ENCODE measurements around the gene SHLD1.

Gene SHLD1

DNA sequence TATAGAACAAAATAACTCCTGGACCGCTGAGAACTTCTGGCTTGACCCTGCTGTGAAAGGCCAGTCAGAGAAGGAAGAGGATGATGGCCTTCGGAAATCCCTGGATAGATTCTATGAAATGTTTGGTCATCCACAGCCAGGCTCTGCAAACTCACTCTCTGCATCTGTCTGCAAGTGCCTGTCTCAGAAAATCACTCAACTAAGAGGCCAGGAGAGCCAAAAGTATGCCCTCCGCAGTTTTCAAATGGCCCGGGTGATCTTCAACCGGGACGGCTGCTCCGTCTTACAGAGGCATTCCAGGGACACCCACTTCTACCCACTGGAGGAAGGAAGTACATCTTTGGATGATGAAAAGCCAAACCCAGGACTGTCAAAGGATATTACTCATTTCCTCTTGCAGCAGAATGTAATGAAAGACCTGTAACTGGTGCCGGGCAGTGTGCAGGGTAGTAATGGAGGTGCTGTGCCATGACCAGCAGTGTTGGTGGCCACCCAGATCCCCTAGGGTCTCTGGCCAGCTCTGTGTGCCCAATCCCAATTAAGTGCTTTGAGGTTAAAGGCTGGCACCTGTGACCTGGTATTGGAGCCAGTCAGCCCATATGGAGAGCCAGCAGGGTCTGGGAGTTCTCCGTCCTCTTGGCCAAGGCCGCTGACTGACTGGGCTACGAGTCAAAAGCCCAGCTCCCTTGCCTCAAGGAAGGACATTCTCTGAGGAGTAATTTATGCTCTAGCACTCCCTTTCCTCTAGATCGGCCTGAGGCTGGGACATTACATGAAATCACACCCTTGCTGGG lies 113.0 kb downstream of the SHLD1 start:
- Histone ChIP-seq H3K27me3 (replicated peaks; ENCODE audit: control insufficient read depth, insufficient read depth, low read length) (no peaks in the 10 kb centered on the region), H3K4me1 (ENCODE audit: control insufficient read depth, insufficient read depth, low read length) (peaks cover 29% of the 10 kb centered on the region)
- DNase-seq (ENCODE audit: low read depth), result no peak

DNA sequence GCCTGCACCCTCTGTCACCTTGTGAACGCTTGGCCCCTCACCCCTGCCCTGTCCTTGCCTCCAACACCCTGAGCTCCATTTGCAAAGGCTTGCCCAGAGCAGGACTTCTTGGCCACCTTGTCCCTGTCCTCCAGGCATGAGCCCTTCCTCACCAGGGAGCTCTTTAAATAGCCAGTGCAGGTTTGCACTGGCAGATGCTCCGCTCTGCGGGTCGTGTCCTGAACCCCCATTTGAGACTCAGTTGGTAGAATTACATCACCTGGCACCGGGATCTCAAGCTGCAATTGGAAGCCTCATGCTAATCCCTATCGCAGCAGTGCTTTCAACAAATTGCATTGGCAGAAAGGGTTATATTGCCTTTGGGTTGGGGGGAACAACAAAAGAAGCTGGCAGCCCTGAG lies 114.2 kb downstream of the SHLD1 start:
- H3K4me1 ChIP-seq (ENCODE audit: control insufficient read depth, insufficient read depth, low read length), result peaks cover 29% of the 10 kb centered on the region
- H3K9ac ChIP-seq (ENCODE audit: low read length), result no peak overlapping the region
- no peak for DNase-seq (ENCODE audit: low read depth)
- no peaks in the 10 kb centered on the region for H3K27me3 ChIP-seq (replicated peaks; ENCODE audit: control insufficient read depth, insufficient read depth, low read length)
- H3K4me3 ChIP-seq (ENCODE audit: low read length), result no peak overlapping the region
- no peaks in the 10 kb centered on the region for H3K9me3 ChIP-seq (ENCODE audit: control insufficient read depth, low read length)
- no peaks in the 10 kb centered on the region for H3K36me3 ChIP-seq (ENCODE audit: control insufficient read depth, insufficient read depth, low read length, severe bottlenecking)

More for the DNA sequence above, 113.0 kb downstream of the SHLD1 start:
- Histone ChIP-seq H3K4me3 (ENCODE audit: low read length) (no peak overlapping the region), H3K9ac (ENCODE audit: low read length) (no peak overlapping the region), H3K9me3 (ENCODE audit: control insufficient read depth, low read length) (no peaks in the 10 kb centered on the region), H3K36me3 (ENCODE audit: control insufficient read depth, insufficient read depth, low read length, severe bottlenecking) (no peaks in the 10 kb centered on the region)

DNA sequence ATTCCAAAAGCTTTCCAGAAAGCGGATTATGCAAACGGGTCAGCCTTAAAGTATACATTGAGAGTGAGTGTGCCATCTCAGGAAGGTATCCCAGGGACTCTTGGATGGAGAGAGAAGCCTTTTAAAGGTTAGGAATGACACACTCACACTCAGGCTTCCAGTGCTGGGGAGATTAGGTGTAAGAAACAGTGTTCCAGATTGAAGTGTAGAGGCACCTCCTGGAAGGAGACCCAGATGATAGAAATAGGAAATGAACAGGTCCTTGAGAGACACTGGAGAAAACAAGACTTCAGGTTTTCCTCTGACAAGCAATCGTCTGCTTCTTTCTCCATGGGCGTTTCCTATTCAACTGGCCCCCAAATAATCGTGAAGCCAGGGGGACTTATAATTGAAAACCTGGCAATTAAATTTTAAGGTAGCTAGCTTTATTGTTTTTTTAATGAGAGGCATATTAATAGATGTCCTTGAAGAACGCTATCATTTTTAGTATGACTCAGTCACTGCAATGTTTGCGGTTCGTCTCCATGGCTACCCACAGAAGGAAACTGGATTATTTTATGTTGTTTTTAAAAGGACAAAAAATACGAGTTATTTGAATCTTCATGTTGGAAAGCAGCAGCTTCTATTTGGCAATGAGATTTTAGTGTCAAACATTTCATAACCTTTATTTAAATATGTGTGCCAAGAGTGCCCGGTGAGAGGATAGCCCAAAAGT lies 114.8 kb downstream of the SHLD1 start:
- DNase-seq (ENCODE audit: low read depth), result no peak
- Histone ChIP-seq H3K36me3 (ENCODE audit: control insufficient read depth, insufficient read depth, low read length, severe bottlenecking) (no peaks in the 10 kb centered on the region), H3K9ac (ENCODE audit: low read length) (no peak overlapping the region), H3K4me3 (ENCODE audit: low read length) (no peak overlapping the region), H3K4me1 (ENCODE audit: control insufficient read depth, insufficient read depth, low read length) (peaks cover 29% of the 10 kb centered on the region), H3K27me3 (replicated peaks; ENCODE audit: control insufficient read depth, insufficient read depth, low read length) (no peaks in the 10 kb centered on the region), H3K9me3 (ENCODE audit: control insufficient read depth, low read length) (no peaks in the 10 kb centered on the region)

DNA sequence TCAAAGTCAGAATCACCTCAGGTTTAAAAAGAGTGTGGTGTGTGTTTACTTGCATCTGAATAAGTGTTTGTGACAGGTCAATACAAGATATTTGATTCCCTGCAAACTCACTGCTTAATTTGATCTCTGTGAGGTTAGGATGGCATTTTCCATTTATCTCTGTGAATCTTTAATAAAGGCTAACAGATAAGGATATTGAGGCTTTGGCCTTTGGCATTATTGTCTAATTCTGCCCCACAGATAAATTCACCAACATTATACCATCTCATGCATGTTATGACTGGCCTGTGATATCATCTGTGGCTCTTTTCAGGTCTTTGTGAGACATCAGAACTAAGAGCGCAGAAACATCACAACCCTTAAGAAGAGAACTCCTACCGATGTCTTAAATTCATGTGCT lies 115.4 kb downstream of the SHLD1 start:
- no peak for DNase-seq (ENCODE audit: low read depth)
- H3K36me3 ChIP-seq (ENCODE audit: control insufficient read depth, insufficient read depth, low read length, severe bottlenecking), result no peaks in the 10 kb centered on the region
- H3K9me3 ChIP-seq (ENCODE audit: control insufficient read depth, low read length), result no peaks in the 10 kb centered on the region
- no peaks in the 10 kb centered on the region for H3K27me3 ChIP-seq (replicated peaks; ENCODE audit: control insufficient read depth, insufficient read depth, low read length)
- peaks cover 29% of the 10 kb centered on the region for H3K4me1 ChIP-seq (ENCODE audit: control insufficient read depth, insufficient read depth, low read length)
- H3K9ac ChIP-seq (ENCODE audit: low read length), result no peak overlapping the region
- H3K4me3 ChIP-seq (ENCODE audit: low read length), result no peak overlapping the region

DNA sequence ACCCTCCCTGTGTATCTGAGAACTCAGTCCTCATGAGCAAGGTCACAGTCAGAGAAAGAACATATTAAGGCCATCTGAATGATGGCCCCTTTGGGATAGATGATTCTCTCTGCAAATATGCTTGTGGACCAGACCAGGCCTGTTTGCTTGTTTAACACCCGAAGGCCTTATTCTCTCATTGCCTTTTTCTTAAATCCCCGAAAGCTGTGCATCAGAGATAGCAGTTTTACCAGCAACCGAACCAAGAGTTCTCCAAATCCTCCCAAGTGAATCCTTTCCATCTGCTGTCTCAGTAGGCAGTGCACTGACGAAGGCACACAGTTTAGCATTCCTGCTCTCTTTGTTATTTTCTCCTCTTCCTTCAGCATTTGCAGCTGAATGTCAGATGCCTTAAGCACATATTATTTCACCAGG lies 120.4 kb downstream of the SHLD1 start:
- Histone ChIP-seq H3K4me1 (ENCODE audit: control insufficient read depth, insufficient read depth, low read length) (peaks cover under 1% of the 10 kb centered on the region), H3K27me3 (replicated peaks; ENCODE audit: control insufficient read depth, insufficient read depth, low read length) (no peaks in the 10 kb centered on the region), H3K36me3 (ENCODE audit: control insufficient read depth, insufficient read depth, low read length, severe bottlenecking) (no peaks in the 10 kb centered on the region), H3K9ac (ENCODE audit: low read length) (no peak overlapping the region), H3K9me3 (ENCODE audit: control insufficient read depth, low read length) (no peaks in the 10 kb centered on the region), H3K4me3 (ENCODE audit: low read length) (no peak overlapping the region)
- DNase-seq (ENCODE audit: low read depth), result no peak

DNA sequence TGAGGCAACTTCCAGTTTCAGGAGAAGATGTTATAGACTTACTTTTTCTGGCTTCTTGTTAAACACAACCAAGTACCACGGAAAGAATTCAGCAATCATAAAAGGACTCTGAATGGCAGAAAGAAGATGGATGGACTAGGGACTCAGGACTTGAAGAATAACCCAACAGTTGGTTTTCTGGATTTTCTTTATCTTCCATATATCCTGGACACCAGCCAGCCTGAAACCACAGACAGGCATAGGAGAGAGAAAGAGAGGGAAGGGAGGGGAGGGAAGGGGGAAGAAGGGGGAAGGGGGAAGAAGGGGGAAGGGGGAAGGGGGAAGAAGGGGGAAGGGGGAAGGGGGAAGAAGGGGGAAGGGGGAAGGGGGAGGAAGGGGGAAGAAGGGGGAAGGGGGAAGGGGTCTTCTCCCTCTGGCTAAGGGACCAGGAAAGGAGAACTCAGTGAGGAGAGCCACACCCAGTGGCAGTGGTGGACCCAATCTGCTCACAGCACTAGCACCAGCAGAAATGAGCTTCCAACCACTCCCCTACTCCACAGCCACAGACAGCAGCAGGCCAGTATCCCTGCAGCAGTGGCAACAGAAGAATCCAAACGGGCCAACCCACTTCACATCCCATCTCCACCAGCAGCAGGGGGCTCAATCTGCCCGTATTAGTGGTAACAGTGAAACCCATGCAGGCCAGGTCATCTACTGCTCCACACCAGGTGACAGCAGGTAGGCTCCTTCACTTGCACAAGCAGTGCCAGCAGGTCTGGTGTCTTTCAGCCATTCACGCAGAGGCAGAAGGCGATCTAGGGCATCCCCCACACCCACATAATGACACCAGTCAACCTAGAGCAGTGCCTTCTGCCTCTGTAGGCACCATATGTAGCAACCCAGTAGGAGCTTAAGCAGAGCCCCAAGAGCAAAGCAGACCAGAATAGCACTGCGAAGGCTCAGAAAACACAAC lies 121.5 kb downstream of the SHLD1 start:
- no peaks in the 10 kb centered on the region for H3K36me3 ChIP-seq (ENCODE audit: control insufficient read depth, insufficient read depth, low read length, severe bottlenecking)
- H3K9ac ChIP-seq (ENCODE audit: low read length), result no peak overlapping the region
- no peak overlapping the region for H3K4me3 ChIP-seq (ENCODE audit: low read length)
- DNase-seq (ENCODE audit: low read depth), result no peak
- H3K27me3 ChIP-seq (replicated peaks; ENCODE audit: control insufficient read depth, insufficient read depth, low read length), result no peaks in the 10 kb centered on the region
- no peaks in the 10 kb centered on the region for H3K4me1 ChIP-seq (ENCODE audit: control insufficient read depth, insufficient read depth, low read length)
- peaks cover 6% of the 10 kb centered on the region for H3K9me3 ChIP-seq (ENCODE audit: control insufficient read depth, low read length)

DNA sequence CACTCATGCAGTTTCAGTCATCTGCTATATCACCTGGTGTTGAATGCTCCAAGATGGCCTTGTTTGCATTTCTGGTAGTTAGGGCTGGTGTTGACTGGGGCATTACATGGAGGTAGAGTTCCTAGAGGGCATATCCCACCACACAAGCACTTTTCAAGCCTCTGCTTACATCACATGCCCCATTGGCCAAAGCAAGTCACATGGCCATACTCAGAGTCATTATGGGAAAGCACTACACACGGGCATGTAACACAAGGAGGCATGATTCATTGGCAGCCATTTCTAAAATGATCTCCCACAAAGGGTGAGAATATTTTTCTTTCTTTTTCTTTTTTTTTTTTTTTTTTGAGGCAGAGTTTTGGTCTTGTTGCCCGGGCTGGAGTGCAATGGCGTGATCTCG lies 126.9 kb downstream of the SHLD1 start:
- no peak overlapping the region for H3K4me3 ChIP-seq (ENCODE audit: low read length)
- no peaks in the 10 kb centered on the region for H3K4me1 ChIP-seq (ENCODE audit: control insufficient read depth, insufficient read depth, low read length)
- H3K9me3 ChIP-seq (ENCODE audit: control insufficient read depth, low read length), result peaks cover 6% of the 10 kb centered on the region
- no peak for DNase-seq (ENCODE audit: low read depth)
- peaks cover 8% of the 10 kb centered on the region for H3K27me3 ChIP-seq (replicated peaks; ENCODE audit: control insufficient read depth, insufficient read depth, low read length)
- H3K9ac ChIP-seq (ENCODE audit: low read length), result no peak overlapping the region
- H3K36me3 ChIP-seq (ENCODE audit: control insufficient read depth, insufficient read depth, low read length, severe bottlenecking), result no peaks in the 10 kb centered on the region

DNA sequence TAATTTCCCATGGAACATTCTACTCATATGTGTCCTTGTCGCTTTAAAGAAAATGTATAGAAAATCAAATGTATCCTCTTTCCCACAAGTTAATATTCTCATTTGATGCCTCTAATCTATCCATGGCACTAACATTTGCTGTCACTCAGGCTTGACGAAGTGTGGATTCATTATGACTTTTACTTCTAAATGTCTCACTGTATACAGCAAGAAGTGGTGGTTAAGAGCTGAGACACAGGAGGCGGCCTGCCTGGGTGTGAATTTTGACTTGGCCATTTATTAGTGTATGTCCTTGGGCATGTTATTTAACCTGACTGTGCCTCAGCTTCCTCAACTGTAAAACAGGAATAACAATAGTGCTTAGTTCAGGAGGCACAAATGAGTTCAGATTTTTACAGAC lies 130.1 kb downstream of the SHLD1 start:
- H3K36me3 ChIP-seq (ENCODE audit: control insufficient read depth, insufficient read depth, low read length, severe bottlenecking), result no peaks in the 10 kb centered on the region
- H3K4me1 ChIP-seq (ENCODE audit: control insufficient read depth, insufficient read depth, low read length), result no peaks in the 10 kb centered on the region
- H3K27me3 ChIP-seq (replicated peaks; ENCODE audit: control insufficient read depth, insufficient read depth, low read length), result peaks cover 28% of the 10 kb centered on the region
- H3K4me3 ChIP-seq (ENCODE audit: low read length), result no peak overlapping the region
- peaks cover 6% of the 10 kb centered on the region for H3K9me3 ChIP-seq (ENCODE audit: control insufficient read depth, low read length)
- no peak for DNase-seq (ENCODE audit: low read depth)
- no peak overlapping the region for H3K9ac ChIP-seq (ENCODE audit: low read length)

DNA sequence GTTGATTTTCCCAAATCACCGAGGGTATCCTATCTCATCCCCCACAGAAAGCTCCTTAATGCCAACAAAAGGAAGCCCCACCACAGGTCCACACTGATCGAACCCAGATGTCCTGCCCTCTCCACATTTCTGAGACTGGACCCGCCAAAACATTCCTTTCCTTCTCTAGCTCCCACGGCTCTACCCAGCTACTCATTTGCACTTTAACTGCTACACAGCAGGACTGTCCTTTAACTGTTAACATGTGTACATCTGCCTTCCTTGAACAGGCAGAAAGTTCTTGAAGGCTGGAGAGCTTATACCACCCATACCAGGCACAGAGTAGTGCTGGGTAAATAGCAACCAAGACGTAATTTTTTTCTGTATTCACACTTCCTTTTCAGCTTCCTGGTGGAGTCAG lies 131.5 kb downstream of the SHLD1 start:
- H3K4me1 ChIP-seq (ENCODE audit: control insufficient read depth, insufficient read depth, low read length), result no peaks in the 10 kb centered on the region
- H3K9me3 ChIP-seq (ENCODE audit: control insufficient read depth, low read length), result no peaks in the 10 kb centered on the region

DNA sequence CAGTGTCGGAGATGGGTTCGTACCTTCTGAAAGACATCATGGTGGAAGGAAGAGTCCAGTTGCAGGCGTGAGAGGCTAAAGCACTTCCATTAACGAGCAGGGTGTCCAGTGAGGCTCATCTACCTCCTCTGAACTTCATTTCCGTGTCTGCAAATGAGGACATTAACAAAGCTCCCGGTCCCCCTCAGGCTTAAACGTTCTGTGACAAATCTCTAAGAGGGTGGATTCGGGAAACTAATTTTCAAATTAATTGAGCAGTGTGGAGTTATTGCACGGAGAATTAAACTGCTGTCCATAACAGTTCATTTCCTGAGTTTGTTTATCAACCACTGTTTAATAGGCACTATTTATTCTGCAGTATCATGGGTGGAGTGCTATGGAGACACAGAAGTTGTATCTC lies 132.0 kb downstream of the SHLD1 start:
- H3K36me3 ChIP-seq (ENCODE audit: control insufficient read depth, insufficient read depth, low read length, severe bottlenecking), result no peaks in the 10 kb centered on the region

More for the DNA sequence above, 131.5 kb downstream of the SHLD1 start:
- Histone ChIP-seq H3K27me3 (replicated peaks; ENCODE audit: control insufficient read depth, insufficient read depth, low read length) (peaks cover 34% of the 10 kb centered on the region), H3K4me3 (ENCODE audit: low read length) (no peak overlapping the region), H3K9ac (ENCODE audit: low read length) (no peak overlapping the region), H3K36me3 (ENCODE audit: control insufficient read depth, insufficient read depth, low read length, severe bottlenecking) (no peaks in the 10 kb centered on the region)
- no peak for DNase-seq (ENCODE audit: low read depth)

More for the DNA sequence above, 132.0 kb downstream of the SHLD1 start:
- DNase-seq (ENCODE audit: low read depth), result no peak
- Histone ChIP-seq H3K27me3 (replicated peaks; ENCODE audit: control insufficient read depth, insufficient read depth, low read length) (peaks cover 37% of the 10 kb centered on the region), H3K4me3 (ENCODE audit: low read length) (no peak overlapping the region), H3K9ac (ENCODE audit: low read length) (no peak overlapping the region), H3K9me3 (ENCODE audit: control insufficient read depth, low read length) (no peaks in the 10 kb centered on the region), H3K4me1 (ENCODE audit: control insufficient read depth, insufficient read depth, low read length) (no peaks in the 10 kb centered on the region)

Data from adipocyte (in vitro differentiated cells).